GM19238 (cell line): ENCODE data around the gene RHBDD3.

Experiments used
- DNase-seq: peaks from one replicate; pipeline ENCODE4 v3.0.0; 2011; ENCODE audit warnings: low spot score; ENCODE audit not compliant: insufficient read length

The RHBDD3 gene

GRCh38 chr22:29306175-29306834 lies 38.5 kb upstream of the RHBDD3 start, which contains the start of gene GAS2L1:
GAS2L1 (plus strand) TSS chr22:29306650; CDS start chr22:29308106, 1,456 bp downstream.
- peak; percentile 66 for DNase-seq

DNA sequence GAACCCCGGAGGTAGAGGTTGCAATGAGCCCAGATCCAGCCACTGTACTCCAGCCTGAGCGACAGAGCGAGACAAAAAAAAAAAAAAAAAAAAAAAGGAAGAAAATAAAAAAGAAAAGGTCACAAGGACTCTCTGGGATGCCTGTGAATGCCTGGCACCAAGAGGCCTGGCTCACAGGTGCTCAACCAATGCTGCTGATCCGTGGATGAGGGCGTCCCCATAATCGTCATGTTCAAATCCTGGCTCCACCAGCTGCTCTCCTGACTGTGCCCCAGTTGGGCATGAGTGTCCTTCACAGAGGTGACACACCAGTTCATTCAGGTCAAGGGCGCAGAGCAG lies 38.0 kb upstream of the RHBDD3 start:
- no peak for DNase-seq

DNA sequence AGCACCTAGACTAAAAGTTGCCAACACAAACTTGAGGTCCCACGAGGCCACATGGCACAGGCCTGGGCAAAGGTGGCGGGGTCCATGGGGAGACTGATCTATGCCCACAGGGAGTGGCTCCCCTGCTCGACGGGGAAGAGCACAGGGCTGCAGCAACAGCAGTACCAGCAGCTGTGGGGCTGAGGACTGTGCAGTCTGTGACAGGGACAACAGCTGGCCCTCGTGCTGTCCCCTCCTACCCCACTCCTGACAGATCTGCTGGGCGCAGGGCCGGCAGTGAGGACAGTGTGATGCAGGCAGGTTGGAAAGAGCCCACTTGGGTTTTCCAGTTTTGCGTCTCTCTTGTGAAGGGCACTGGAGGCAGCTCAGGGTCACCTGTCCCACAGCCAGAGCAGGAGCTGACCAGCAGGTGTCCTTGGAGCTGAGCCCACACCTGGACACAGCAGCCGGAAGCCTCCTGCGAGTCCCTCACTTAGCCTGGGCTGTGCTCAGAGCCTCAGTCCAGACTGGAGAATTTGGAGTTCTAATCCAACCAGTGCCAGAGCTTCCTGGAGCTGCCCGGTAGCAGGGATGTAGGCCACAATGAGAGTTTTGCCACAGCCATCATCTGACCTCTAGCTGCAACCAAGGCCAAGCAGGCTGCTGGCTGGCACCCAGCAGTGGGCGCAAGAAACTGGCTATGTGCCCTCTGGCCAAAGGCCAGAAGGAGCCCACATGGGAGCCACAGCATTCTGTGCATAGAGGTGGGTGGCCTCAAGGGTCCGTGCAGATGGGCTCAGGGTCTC lies 35.1 kb upstream of the RHBDD3 start:
- no peak for DNase-seq

GRCh38 chr22:29302402-29302680 lies 34.6 kb upstream of the RHBDD3 start:
- no peak for DNase-seq

DNA sequence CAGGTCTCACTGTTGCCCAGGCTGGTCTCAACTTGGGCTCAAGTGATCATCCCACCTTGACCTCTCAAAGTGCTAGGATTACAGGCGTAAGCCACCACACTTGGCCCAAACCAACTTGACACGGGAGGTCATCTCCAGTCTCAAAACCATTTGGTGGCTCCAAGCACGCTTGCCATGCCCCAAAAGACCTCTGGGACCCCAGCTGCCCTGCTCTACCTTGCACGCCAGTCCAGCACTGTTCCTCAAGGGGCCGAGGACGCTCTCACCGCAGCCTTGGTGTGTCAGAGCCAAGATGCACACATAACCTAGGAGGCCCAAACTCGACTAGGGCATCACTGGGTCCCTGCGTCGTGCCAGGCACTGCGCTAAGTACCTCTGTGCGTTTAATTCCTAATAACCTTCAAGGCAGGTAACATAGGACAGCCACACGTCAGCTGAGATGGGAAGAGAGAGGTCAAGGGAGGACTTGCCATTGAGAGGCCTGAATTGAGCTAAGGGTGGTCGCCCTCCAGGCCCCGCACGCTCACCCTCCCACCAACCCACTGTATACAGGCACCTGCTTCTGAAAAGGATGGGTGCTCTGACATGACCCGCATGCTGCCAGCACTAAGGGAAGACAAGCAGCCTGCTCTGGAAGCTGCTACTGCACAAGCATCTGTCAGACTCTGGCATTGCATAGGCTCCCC lies 34.1 kb upstream of the RHBDD3 start:
- DNase-seq, result no peak

- no peak for DNase-seq
These were observed 33.2 kb upstream of the RHBDD3 start for GRCh38 chr22:29300807-29301601.

GRCh38 chr22:29300467-29300806 lies 32.7 kb upstream of the RHBDD3 start:
- no peak for DNase-seq

DNA sequence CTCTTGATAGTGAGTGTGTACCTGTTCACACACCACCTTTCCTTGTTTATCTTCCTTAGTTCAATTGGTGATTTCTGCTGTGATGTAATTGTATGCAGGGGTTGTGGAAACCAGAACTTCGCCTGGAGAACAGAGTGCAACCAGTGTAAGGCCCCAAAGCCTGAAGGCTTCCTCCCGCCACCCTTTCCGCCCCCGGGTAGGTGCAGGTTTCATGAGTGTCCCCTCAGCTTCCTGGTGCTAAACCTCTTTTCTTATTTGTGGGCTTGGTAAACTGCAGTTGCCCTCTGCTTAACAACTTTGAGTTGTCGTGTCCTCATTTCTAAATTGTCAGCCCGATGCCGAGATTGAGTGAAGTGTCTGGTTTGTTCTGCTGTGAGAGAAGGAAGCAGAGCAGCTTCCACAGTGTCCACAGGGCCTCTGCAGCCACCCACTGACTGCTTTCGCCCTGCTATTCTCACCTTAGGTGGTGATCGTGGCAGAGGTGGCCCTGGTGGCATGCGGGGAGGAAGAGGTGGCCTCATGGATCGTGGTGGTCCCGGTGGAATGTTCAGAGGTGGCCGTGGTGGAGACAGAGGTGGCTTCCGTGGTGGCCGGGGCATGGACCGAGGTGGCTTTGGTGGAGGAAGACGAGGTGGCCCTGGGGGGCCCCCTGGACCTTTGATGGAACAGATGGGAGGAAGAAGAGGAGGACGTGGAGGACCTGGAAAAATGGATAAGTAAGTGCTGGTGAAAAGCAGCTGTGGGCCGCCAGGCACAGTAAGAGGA lies 31.5 kb upstream of the RHBDD3 start:
- no peak for DNase-seq

DNA sequence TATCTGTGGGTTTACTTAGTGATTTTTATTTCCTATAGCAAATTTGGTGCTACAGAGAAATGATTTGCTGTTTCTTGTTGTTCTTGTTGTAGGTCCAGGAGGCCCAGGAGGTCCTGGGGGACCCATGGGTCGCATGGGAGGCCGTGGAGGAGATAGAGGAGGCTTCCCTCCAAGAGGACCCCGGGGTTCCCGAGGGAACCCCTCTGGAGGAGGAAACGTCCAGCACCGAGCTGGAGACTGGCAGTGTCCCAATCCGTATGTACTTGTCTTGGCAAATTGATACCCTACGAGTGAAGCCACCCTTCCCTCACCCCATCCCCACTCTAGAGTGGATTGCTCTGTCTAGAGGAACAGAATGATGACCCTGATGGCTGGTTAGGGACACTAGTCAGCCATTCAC lies 30.9 kb upstream of the RHBDD3 start:
- DNase-seq, result no peak

DNA sequence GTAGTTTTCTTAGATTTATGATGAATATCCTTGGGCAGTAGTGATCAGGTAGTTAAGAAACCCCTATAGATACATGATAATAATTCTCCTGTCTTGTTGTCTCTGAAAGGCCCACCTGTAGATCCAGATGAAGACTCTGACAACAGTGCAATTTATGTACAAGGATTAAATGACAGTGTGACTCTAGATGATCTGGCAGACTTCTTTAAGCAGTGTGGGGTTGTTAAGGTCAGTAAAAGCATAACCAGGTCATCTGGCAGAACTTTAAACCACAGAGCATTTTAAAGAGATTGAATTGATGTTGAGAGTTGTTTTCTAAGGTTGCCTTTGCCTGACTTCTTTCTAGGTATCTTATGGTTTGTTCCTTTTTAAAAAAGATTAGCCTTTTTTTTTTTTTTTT lies 24.6 kb upstream of the RHBDD3 start:
- DNase-seq, result no peak

GRCh38 chr22:29291215-29291614 lies 23.4 kb upstream of the RHBDD3 start:
- no peak for DNase-seq

- no peak for DNase-seq
These were observed 22.3 kb upstream of the RHBDD3 start for GRCh38 chr22:29290061-29290460.

DNA sequence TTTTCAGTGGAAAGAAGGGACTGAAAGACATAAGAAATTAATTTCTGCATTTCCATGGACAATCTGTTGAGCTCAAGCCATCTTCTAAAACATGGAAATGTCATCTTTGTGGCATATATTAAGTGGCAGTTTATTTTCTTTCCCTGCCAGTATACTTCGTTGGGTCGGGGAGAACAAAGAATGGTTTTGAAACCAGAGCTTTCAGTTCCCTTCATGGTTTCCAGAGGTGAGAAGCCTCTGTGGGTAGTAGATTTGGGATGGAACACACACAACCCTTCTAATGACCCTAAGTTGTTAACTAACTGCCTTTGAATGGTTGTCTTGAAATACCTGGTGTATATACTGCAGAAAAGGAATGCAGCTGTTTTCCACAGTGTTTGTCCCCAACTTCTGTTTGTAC lies 21.1 kb upstream of the RHBDD3 start:
- DNase-seq, result no peak

DNA sequence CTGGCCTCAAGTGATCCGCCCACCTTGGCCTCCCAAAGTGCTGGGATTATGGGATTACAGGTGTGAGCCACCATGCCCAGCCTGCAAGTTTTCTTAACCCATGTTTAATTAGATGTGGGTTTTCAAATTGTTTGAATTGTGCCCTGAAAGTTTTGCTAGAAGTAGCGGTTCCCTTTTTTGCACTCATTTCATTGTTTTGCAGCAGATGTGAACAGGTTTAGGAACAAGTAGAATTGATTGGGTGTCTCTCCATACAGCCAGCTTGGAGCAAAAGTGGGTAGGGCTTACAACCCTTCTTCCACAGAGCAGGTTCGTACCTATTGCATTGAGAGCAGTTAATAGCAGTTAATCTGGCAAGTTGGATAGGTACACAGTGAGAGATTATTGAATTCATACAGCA lies 16.4 kb upstream of the RHBDD3 start:
- DNase-seq, result no peak

DNA sequence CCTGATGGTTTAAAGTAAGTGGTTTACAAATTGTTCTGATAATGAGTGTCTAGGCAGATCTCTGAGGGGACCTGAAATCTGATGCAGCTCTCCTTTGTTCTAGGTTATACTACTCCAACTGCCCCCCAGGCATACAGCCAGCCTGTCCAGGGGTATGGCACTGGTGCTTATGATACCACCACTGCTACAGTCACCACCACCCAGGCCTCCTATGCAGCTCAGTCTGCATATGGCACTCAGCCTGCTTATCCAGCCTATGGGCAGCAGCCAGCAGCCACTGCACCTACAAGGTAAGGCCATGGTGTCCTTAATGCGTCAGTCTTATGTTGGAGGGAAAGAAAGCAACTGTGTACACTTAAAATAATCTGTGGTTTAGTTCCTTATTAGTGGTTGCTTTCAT lies 10.1 kb upstream of the RHBDD3 start:
- DNase-seq, result no peak

DNA sequence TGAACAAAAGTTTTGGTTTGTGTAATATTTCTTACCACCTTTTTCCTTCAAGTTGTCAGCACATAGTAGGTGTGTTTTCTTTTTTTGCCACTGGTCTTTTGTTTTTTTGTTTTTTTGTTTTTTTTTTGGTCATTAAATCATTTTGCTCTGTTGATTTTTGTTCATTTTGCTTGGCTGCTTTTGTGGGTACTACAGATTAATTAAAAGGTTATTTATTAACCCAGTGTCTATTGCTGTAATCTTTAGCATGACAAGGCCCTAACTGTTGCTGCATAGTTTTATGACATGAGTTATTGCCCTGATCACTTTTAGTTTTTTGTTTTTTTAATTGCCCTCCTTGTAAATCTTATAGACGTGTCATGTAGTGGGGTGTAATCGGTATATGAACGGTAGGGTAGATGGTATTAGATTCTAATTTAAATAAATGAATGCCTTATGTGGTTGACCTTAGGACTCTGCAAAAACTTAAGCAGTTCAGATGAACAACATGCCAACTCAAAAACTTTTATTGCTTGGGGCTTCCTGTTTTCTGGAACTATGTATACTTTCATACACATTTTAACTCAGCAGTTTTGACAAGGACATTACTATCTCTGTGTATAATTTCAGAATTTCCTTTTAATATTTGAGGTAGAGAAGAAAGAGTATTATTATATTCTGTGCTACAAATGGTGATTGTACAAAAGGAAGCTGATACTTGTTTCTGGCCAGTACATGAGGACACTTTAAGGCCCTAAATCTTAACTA lies 8.2 kb upstream of the RHBDD3 start:
- no peak for DNase-seq

DNA sequence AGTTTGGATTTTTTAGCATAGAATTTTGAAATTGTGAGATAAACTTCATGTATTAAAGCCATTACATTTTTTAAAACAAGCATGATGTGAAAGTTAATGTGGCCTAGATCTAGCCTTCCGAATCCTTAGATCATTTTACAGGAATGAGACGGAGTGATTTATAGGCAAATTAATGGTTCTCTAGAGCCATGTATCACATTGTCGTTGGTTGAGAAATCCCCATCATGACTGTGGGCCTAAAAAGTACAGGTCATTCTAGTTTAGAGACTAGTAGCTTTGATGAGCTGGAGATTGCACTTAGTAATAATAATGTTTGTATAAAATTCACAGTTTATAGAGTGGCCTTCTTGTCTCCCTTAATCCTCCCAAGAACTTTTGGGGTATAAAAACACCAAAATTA lies 7.4 kb upstream of the RHBDD3 start:
- no peak for DNase-seq

DNA sequence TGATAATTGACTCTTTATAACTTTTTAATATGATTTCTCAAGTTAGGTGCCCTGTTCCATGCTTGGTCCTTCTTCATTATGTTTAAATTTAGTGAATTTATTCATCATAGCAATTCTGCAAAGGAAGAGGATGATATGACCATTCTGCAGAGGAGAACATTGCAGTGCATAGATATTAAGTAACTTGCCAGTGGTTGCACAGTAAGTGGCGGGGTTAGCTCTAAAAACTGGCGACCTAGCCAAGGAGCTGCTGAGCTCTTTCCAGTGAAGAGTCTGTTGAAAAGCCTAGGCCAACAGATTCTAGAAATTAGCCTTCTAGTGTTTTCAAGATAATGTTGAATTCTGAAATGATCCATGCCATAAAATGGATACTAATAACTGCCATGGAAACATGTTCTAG lies 4.8 kb upstream of the RHBDD3 start:
- no peak for DNase-seq

- no peak for DNase-seq
These were observed 2.9 kb upstream of the RHBDD3 start for GRCh38 chr22:29270475-29271271.
